Adrenal gland (tissue), 12 donors: ENCODE results near the gene ARHGEF12. TPM values are rescaled to one million over a fixed set of nuclear protein-coding genes. Genes with fewer than 3 reads are reported as not detected.

Source experiments
- DNase-seq, 7 donors: peaks; one replicate each; pipeline ENCODE4 v3.0.0-alpha.2; 2019 to 2020
- H3K27ac ChIP-seq, 5 donors: fragments of 200-600 bp; sonication (generic) in 4 of 5; 1 replicate in 3 of 5; 2 replicates in 2 of 5; pipeline versions ENCODE4 v1.5.1 to v1.8.0; 2016 to 2020; ENCODE audit warnings: mild to moderate bottlenecking in 1 of 5
- H3K27me3 ChIP-seq: fragments of 200-600 bp; 2 replicates; pipeline ENCODE4 v1.8.0; 2021
- H3K36me3 ChIP-seq, 2 donors: fragments of 200-600 bp; replicated peaks in 1 of 2; 1 replicate in 1 of 2; 2 replicates in 1 of 2; pipeline versions ENCODE4 v1.5.1 to v1.8.0; 2018 to 2022
- H3K4me1 ChIP-seq, 2 donors: fragments of 200-600 bp; replicated peaks in 1 of 2; 1 replicate in 1 of 2; 2 replicates in 1 of 2; pipeline versions ENCODE4 v1.5.1 to v1.8.0; 2018 to 2021
- H3K4me3 ChIP-seq, 4 donors: fragments of 200-600 bp; sonication (generic) in 3 of 4; one replicate each; pipeline ENCODE4 v1.5.1; 2016 to 2018
- H3K9me3 ChIP-seq, 3 donors: fragments of 200-600 bp; sonication (generic) in 1 of 3; replicated peaks in 1 of 3; 1 replicate in 2 of 3; 2 replicates in 1 of 3; pipeline versions ENCODE4 v1.5.1 to v1.8.0; 2016 to 2021
- CTCF ChIP-seq, 6 experiments: fragments of 450-650 bp in 4 of 6; fragments of 200-600 bp in 2 of 6; sonication (generic) in 1 of 6; IDR thresholded peaks; 1 replicate in 5 of 6; 2 replicates in 1 of 6; pipeline versions ENCODE4 v1.5.1 to v1.8.0; 2016 to 2021; ENCODE audit warnings: antibody characterized with exemption in 6 of 6, mild to moderate bottlenecking in 2 of 6, moderate library complexity in 1 of 6
- POLR2A ChIP-seq, 2 donors: fragments of 450-650 bp; IDR thresholded peaks; one replicate each; pipeline ENCODE4 v1.6.1; 2017; ENCODE audit warnings: antibody characterized with exemption in 2 of 2, mild to moderate bottlenecking in 2 of 2, moderate library complexity in 1 of 2
- WGBS, 4 donors: extraction: QIAGEN DNeasy Blood & Tissue Kit in 2 of 4; methylation state at CpG; one replicate each; pipeline versions ENCODE4 v1.1.5 to v1.1.7; 2013 to 2017; 5-methylcytosine and 5-hydroxymethylcytosine counted together
- intact Hi-C, 2 donors: fragments of 100-400 bp; cut with DNase I; formaldehyde crosslinking; loops; one replicate each; pipeline versions ENCODE4 v1.14.1 to v1.15.0; 2022 to 2023
- polyA plus RNA-seq, 3 donors: library from polyadenylated mRNA; stranded (reverse); fragments of 200-250 nt in 2 of 3; fragments of 350-450 nt in 1 of 3; fragmentation: Illumina TruSeq in 1 of 3; extraction: RNeasy Lipid Tissue Mini Kit (QIAGEN cat#74804) in 1 of 3; gene quantifications; one replicate each; pipeline ENCODE4 v1.2.3, GENCODE V29; 2013 to 2014
- total RNA-seq, 9 donors: library from RNA; depleted of rRNA in 4 of 9; stranded (reverse); fragments of >200 nt in 4 of 9; fragments of 120-200 nt in 1 of 9; fragmentation: NEBNext Ultra II Directional in 1 of 9; extraction: Animal tissue kit (Norgen Biotek cat#: 25700) in 1 of 9; gene quantifications; one replicate each; pipeline versions ENCODE4 v1.1.0 to v1.2.4, GENCODE V29; 2013 to 2023
- donor health status: healthy with polysubstance abuse.
- donor health status: Bipolar disorder and iron deficiency.
- donor health status: DM: yes; HTN: yes; CAD: no.
- donor health status: DM: no; HTN: no; CAD: no.
- donor health status: DM: no; HTN: no; CAD: no.
- donor health status: DM: yes; HTN: yes; CAD: no.

The ARHGEF12 gene
- total and polyA plus RNA-seq, 12 donors = 20.2 to 125 (median 94.2) TPM

- TF ChIP-seq CTCF (IDR thresholded peaks at IDR 0.05) (no peak), POLR2A (IDR thresholded peaks at IDR 0.05) (no peak)
- Histone ChIP-seq H3K9me3 (no peaks in the 10 kb centered on the region), H3K4me1 (no peaks in the 10 kb centered on the region), H3K4me3 (no peak overlapping the region), H3K27me3 (no peaks in the 10 kb centered on the region), H3K36me3 (no peaks in the 10 kb centered on the region), H3K27ac (no peak overlapping the region)
- DNase-seq = no peak
- WGBS, 4 donors = 79 to 88% (median 85%) methylated on average over 9 to 12 of the region's 12 CpGs
- intact Hi-C loops = no loop called here
These were observed 30.9 kb upstream of the ARHGEF12 start for GRCh38 chr11:120305286-120305685.

GRCh38 chr11:120306519-120307242, 29.5 kb upstream of the ARHGEF12 start:
- Histone ChIP-seq H3K36me3 (no peaks in the 10 kb centered on the region), H3K9me3 (no peaks in the 10 kb centered on the region), H3K4me3 (no peak overlapping the region), H3K27me3 (no peaks in the 10 kb centered on the region), H3K27ac (no peak overlapping the region), H3K4me1 (no peaks in the 10 kb centered on the region)
- peak in 5 of 7 donors; percentile 57 to 76 (median 69) for DNase-seq
- TF ChIP-seq CTCF (IDR thresholded peaks at IDR 0.05) (peak in 1 of 6 experiments; percentile 9), POLR2A (IDR thresholded peaks at IDR 0.05) (no peak)
- 48 to 56% (median 54%) methylated on average over 11 of the region's 11 CpGs for WGBS, 4 donors
- intact Hi-C loops = no loop called here

- intact Hi-C loops = no loop called here
- no peaks in the 10 kb centered on the region for H3K4me1 ChIP-seq
- H3K36me3 ChIP-seq = no peaks in the 10 kb centered on the region
- no peaks in the 10 kb centered on the region for H3K9me3 ChIP-seq
- no peak overlapping the region for H3K4me3 ChIP-seq
- TF ChIP-seq POLR2A (IDR thresholded peaks at IDR 0.05) (no peak), CTCF (IDR thresholded peaks at IDR 0.05) (no peak)
- H3K27ac ChIP-seq = no peak overlapping the region
- WGBS, 4 donors = 83 to 95% (median 89%) methylated on average over 9 to 11 of the region's 11 CpGs
- DNase-seq = no peak
- H3K27me3 ChIP-seq = no peaks in the 10 kb centered on the region
These were observed 28.7 kb upstream of the ARHGEF12 start for GRCh38 chr11:120307476-120307875.

GRCh38 chr11:120308081-120308480, 28.1 kb upstream of the ARHGEF12 start:
- no peak overlapping the region for H3K4me3 ChIP-seq
- no peaks in the 10 kb centered on the region for H3K36me3 ChIP-seq
- no peaks in the 10 kb centered on the region for H3K4me1 ChIP-seq
- no peak overlapping the region for H3K27ac ChIP-seq
- intact Hi-C loops = no loop called here
- H3K9me3 ChIP-seq = no peaks in the 10 kb centered on the region
- TF ChIP-seq POLR2A (IDR thresholded peaks at IDR 0.05) = no peak
- TF ChIP-seq CTCF (IDR thresholded peaks at IDR 0.05) = no peak
- no peaks in the 10 kb centered on the region for H3K27me3 ChIP-seq
- WGBS, 4 donors = 85 to 92% (median 89%) methylated on average over 7 of the region's 7 CpGs
- DNase-seq = no peak
